GM12801 (cell line): Measurements from ENCODE around the gene CNTN4.

Experiments used
- TF ChIP-seq, protein P1 (sequence below): IDR thresholded peaks from one replicate; pipeline ENCODE4 v1.5.1; 2011; ENCODE audit warnings: control low read depth; ENCODE audit not compliant: insufficient read length; ENCODE audit errors: extremely low read depth

Gene CNTN4

DNA sequence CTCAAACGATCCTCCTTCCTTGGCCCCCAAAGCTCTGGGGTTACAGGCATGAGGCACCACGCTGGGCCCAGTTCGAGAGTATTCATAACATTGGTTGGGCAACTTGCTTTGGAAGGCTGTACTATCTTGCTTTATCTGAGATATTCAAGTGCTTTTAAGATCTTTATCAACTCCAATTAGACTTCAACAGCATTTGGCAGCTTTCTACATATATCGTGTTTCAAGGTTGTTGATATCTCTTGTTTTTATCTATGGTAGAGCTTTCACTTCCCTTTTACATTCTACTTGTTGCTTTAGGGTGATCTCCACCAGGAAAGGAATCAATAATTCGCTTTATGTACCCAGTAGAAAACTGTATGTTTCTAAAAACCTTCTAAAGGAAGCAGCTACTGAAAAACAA lies 616.2 kb downstream of the CNTN4 start:
- TF ChIP-seq, protein P1, sequence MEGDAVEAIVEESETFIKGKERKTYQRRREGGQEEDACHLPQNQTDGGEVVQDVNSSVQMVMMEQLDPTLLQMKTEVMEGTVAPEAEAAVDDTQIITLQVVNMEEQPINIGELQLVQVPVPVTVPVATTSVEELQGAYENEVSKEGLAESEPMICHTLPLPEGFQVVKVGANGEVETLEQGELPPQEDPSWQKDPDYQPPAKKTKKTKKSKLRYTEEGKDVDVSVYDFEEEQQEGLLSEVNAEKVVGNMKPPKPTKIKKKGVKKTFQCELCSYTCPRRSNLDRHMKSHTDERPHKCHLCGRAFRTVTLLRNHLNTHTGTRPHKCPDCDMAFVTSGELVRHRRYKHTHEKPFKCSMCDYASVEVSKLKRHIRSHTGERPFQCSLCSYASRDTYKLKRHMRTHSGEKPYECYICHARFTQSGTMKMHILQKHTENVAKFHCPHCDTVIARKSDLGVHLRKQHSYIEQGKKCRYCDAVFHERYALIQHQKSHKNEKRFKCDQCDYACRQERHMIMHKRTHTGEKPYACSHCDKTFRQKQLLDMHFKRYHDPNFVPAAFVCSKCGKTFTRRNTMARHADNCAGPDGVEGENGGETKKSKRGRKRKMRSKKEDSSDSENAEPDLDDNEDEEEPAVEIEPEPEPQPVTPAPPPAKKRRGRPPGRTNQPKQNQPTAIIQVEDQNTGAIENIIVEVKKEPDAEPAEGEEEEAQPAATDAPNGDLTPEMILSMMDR = no peak

DNA sequence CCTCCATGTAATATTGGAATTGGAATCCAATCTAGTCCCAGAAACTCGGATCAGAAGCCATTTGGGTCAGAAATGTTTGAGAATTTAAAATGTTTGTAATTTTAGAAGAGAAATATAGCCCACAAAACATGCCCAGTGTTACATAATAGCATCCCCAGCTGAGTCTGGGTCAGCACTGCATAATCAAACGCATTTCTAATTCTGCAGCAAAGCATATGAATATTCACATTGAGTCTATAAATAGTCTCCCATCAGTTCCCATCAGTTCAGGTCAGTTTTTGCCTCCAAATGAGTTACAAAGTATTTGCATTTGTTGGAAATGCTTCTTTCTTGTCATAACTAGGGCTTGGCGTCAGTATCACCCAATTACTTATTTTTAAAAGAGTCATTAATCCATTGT lies 628.4 kb downstream of the CNTN4 start:
- TF ChIP-seq, protein P1 = no peak

DNA sequence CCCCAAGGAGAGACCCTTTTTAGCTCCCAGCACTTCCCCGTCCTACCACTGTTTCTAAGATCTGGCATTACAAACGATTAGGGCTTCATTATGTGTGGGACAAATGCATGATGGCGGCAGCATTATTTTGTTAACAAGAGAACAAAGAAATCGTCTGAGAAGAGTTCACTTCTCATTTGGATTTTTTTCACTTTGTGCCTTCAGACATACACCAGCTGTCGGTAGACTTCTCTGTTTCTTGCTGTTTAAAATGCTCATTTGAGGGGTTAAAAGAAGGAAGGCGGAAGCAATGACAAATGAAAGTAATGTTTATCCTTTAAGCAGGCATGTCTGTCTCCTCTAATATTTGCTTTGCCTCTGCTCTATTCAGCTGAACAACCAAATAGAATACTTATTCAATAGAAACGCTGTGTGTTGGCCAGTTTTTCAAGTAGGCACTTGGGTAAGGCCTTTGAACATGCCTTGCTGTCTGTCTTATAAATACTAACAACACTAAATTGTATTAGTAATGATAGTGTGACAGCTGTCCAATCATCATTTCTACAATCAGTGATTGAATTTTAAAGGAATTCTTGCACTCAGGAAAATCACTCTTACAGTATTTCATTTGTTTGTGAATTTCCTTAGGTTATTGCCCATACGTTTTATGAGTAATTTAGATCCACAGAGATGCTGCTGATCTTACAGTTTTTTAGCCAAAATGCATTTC lies 629.1 kb downstream of the CNTN4 start:
- TF ChIP-seq, protein P1 = no peak

DNA sequence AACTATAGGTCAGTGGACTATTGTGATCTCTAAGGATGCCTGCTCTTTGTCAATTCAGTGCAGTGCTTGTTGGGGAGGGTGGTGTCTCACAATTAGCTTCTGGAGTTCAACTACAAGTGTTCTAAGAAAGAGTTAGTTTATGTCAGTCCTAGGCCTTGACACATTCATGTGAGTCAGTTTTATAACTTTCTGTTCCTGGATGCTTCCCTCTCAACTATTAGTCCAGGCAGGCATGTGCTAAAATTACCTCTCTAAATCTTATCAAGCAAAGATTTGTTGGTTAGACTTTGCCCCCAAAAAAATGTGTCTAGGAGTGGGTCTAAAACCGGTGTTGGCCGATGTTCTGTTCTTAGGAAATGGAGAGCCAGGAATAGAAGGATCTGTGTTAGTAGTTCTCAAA lies 633.2 kb downstream of the CNTN4 start:
- TF ChIP-seq, protein P1 = no peak

DNA sequence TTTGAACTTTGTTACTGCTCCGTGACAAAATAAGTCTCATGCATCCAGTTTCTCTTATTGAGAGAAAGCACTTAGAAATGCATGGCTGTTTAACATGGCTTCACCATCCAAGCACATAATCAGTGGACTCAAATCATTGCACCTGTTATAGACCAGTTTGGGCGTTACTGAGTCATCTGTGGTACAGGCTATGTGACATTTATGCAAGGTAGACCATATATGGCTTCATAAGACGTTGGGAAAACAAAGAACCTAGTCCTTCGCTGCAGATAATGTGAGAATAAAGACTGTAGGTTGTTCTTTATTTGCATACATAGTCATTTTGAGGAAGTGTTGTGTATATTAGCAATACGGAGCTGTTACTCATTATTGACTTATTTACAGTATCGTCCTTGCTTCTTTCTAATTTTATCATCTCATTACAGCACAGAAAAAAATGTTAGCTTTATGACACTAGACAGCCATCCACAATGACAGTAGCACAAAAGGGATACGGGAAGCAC lies 636.8 kb downstream of the CNTN4 start:
- TF ChIP-seq, protein P1 = no peak

DNA sequence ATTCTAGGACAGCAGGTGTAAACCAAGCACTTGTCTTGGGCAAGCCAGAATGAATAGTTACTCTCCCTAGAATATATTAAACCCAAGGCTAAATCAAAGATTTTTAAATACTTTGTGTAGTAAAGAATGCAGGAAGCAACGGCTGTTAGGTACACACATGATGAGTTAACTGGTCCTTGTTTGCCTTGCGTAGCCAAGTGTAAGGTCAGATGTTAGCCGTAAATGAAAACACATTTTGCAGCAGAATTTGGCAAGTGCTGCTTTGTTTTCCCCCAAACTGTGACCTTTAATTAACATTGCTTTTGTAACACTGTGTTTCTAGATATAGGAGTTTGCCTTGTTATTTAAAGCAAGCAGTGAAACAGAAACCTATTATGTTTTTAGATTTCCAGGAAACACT lies 642.9 kb downstream of the CNTN4 start:
- TF ChIP-seq, protein P1 = no peak

DNA sequence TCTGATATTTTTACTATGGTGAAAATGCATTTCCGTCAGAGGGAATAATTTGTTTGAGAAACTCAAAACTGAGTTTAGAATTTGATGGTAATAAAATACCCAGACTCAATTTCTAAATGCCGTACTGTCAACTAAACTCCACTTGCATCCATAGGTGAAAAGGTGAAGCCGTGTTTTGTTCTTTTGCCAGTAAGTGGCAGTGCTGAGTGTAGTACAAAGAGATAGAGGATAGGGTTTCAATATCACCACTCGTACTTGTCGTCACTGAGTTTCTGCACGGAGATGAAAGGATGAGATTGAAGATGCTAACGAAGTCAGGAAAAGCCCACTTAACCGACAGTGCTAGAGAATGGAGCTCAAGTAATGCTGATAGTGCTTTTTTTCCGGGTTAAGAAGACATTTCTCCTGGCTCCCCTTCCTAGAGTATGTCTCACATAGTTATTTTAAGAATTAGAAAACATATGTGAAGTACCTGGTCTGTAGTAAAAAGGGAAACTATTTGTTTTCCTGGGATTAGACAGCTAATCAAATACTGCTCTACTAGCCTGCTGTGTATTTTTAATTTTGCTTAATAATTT lies 666.4 kb downstream of the CNTN4 start:
- TF ChIP-seq, protein P1 = no peak
